GM18519 (cell line): ENCODE measurements around the gene ZBTB20.
"Not testable (repeated sequence)": the region's sequence is repeated elsewhere in the genome, so short reads cannot be mapped to it uniquely, and the experiment has no call there.

ENCODE experiments used
- ATAC-seq: cut with Tn5 transposase; IDR thresholded peaks from one replicate; pipeline ENCODE4 v1.9.1; 2021; ENCODE audit warnings: mild to moderate bottlenecking, moderate library complexity; ENCODE audit not compliant: unreplicated experiment, low FRiP score

The ZBTB20 gene

DNA sequence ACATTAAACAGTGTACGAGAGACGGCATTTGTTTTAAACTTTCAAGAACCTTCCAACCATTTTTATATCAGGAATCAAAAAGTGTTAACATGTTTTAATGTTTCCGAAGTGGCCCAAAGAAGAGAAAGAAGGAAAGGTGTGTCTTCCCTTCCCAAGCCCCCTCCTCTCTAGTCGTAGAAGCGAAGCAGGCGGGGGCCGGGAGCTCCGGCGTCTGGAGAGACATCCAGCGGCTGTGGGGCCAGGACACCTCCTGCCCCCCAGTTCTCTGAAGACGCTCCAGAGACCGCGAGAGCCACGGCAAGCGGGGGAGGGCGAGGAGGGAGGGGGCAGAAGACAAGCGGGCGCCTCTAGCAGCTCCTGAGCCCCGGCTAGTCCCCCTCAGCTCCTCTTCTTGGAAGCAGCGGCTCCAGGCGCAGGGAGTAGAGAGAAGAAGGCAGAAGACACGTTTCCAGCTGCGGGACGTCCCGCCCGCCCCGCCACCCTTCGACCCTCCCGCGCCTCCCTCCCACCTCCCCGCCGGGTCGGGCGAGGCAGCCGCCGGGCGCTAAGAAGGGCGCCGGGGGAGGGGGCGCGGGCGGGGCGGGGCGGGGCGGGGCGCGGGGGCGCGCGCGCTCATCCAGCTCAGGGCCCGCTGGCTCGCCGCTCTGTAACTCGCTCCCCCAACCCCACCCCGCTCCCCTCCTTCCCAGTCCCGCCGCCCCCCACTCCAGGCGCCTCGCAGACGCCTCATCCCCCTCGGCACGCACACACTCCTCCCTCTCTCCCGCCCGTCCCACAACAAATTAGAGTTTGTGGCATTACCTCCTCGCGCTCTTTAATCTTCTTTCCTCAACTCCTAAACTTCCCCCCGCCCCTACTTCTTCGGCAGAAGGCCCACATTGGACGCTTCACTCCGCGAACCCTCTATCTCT, at the start of gene ZBTB20:
ZBTB20 (minus strand) TSS at position 871 of the 911 bp plus-strand sequence.
- no peak for ATAC-seq

GRCh38 chr3:115194476-115194875, 47.4 kb upstream of the ZBTB20 start:
- ATAC-seq: no peak

DNA sequence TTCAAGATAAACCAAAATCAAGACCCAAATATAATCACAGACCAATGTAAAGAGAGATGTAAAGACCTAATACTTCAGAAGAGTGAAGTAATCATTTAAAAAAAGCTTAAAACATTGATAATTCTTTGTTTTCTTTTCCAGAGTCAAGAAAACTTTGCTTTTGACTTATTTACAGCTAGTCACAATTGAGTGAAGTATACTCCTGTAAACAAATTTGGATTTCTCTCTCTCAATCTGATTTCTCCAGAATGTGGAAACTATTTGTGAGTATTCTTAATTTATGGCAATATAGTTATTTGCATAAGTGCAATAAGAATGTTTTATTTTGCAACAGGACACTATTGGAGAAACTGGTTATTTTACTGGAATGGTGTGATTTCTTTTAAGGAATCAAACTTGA, 43.7 kb upstream of the ZBTB20 start:
- no peak for ATAC-seq

DNA sequence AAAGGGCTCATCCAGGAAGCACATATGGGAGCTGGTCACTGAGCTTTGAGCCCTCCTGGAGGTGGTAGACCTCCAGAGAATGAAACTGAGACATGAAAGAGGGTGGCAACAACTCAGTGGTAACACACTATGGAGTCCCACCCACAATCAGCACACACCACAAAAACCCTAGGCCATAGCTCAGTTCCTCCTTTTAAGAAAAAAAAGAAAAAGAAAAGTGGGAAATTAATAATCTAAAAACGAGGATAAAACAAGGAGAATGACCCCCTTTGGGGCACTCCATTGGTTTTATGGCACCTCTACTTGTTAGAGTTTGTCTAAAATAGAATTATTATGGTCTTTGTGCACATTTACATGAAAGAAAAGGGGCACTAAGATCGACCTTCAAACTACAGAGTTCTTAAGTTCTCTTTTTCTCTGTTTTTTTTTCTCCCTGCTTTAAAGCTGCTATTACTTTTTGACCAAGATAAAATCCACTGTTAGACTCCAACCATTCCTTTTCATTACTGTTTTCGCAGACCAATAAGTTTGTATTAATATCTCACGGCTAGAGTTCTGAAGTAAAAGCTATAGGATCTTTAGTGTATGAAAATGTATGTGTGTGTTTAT, 40.2 kb upstream of the ZBTB20 start:
- ATAC-seq: peak; percentile 100

- ATAC-seq: no peak
Measured at GRCh38 chr3:115186351-115187148, 39.5 kb upstream of the ZBTB20 start.

- not testable (repeated sequence) for ATAC-seq
Measured at GRCh38 chr3:115184859-115185572, 37.9 kb upstream of the ZBTB20 start.

GRCh38 chr3:115178930-115179329, 31.8 kb upstream of the ZBTB20 start:
- not testable (repeated sequence) for ATAC-seq

DNA sequence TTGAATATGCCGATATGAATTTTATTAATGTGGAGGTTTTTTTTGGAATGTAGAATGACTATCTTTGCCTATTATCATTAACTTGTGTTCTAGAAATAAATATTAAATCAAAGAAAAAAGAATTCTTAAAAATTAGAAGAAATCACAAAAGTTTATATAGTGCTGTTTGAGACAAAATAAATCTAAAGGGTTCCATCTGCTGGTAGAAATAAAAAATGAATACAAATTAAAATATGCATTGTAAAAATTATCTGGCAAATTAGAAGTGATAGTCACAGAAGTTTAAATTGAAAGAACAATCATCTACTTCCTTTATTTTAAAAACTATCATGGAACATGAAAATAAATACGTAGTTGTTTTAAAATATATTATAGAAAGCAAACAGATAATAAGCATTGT, 22.7 kb upstream of the ZBTB20 start:
- no peak for ATAC-seq

- no peak for ATAC-seq
Measured at GRCh38 chr3:115165701-115166100, 18.6 kb upstream of the ZBTB20 start.

DNA sequence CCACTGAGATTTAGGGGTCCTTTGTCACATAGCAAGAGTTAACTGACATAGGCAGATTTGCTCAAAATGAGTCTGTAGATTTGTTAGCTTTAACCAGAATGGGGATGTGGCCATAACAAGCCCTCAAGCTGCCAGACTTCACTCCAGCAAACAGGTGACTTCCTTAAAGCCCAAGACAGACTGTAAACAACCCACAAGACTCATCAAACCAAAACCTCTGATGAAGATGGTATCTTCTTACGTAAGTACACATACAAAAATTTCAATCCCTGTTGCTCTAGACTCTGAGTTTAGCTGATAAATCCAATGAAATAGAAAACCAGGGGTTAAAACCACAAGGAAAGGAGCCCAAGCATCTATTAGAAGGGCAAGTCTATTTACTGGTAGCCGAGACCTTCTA, 18.2 kb upstream of the ZBTB20 start:
- ATAC-seq: no peak

GRCh38 chr3:115164374-115165221, 17.5 kb upstream of the ZBTB20 start:
- no peak for ATAC-seq

GRCh38 chr3:115162759-115163158, 15.7 kb upstream of the ZBTB20 start:
- no peak for ATAC-seq

GRCh38 chr3:115161866-115162265, 14.8 kb upstream of the ZBTB20 start:
- ATAC-seq: no peak

DNA sequence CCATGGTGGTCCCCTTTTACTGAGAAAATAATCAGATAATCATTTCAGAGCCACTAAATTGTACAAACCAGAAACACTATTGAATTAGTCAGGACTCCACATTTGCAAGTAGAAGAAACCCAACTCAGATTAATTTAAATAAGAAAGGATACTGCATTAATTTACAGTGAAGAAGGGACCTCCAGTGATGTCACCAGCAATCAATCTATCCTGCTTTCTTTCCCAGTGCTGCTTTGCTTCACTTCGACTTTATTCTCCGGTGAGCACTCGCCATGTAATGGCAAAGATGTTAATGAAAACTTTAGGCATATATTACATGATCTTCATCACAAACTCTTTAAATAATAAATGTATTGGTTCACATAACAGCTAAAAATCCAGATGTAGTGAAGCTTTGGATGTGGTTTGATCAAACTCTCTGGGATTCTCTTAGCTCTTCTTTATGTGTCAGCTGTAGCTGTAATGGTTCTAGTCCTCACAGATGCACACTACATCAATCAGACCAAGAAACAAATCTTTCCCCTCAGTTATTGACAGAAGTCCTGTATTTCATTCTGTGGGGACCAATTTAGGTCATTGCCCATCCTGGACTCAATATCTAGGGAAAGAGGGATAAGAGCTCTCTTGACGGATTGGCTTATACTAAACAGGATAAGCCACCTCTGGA, 14.2 kb upstream of the ZBTB20 start:
- no peak for ATAC-seq

DNA sequence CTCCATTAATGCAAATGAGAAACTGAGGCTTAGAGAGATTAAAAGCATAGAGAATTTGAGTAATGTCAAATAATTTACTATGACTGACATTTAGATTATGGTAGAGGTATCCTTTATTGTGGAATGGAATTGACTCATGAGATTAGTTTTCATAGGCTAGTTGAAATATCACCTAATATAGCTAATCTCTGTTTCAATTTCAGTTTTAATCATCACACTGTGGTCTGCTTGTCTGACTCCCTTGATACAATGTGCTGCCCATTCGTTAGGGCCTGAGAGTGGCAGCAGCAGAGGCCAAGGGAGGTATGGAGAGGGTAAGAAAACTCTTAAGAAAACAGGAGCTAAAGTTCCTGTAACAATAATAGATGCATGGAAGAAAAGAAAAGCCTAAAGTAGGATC, 13.2 kb upstream of the ZBTB20 start:
- peak; percentile 98 for ATAC-seq

DNA sequence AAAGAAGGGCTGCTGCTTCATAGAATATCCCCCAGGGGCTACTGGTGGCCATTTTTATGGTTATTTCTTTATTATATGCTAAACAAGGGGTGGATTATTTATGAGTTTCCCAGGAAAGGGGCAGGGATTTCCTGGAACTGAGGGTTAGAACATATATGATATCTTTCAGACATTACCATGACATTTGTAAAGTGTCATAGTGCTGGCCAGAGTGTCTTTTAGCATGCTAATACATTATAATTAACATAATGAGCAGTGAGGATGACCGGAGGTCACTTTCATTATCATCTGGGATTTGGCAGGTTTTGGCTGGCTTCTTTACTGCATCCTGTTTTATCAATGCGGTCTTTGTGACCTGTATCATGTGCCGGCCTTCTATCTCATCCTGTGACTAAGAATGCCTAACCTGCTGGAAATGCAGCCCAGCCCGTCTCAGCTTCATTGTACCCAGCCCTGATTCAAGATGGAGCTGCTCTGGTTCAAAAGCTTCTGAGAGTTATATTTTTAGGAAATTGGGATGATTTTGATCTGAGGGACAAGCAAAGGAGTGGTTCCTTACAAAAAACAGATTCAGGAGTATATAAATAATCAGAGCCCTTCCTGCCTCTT, 9.1 kb upstream of the ZBTB20 start:
- ATAC-seq: no peak

GRCh38 chr3:115154611-115155010, 7.5 kb upstream of the ZBTB20 start:
- ATAC-seq: no peak

- no peak for ATAC-seq
Measured at GRCh38 chr3:115151921-115152320, 4.8 kb upstream of the ZBTB20 start.
